ENCODE measurements around the gene VPS13A.

The VPS13A gene

GRCh38 chr9:77161966-77162365, 15.4 kb upstream of the VPS13A start:
- no peak overlapping the region for H3K9ac ChIP-seq (ENCODE audit: low read length)
- peaks cover 7% of the 10 kb centered on the region for H3K4me1 ChIP-seq (ENCODE audit: control insufficient read depth, insufficient read depth, low read length)
- H3K36me3 ChIP-seq (ENCODE audit: control insufficient read depth, insufficient read depth, low read length): no peaks in the 10 kb centered on the region
- H3K27ac ChIP-seq (ENCODE audit: low read depth, low read length): no peak overlapping the region
- H3K9me3 ChIP-seq (ENCODE audit: control insufficient read depth, insufficient read depth, low read depth, low read length): peaks cover 4% of the 10 kb centered on the region; the same call in 1 of the 2 replicates
- no peak overlapping the region for H3K4me3 ChIP-seq (ENCODE audit: low read depth, low read length)
- no peaks in the 10 kb centered on the region for H3K27me3 ChIP-seq (ENCODE audit: control insufficient read depth, insufficient read depth, low read length)

- Histone ChIP-seq H3K4me1 (ENCODE audit: control insufficient read depth, insufficient read depth, low read length) (peaks cover 10% of the 10 kb centered on the region), H3K27ac (ENCODE audit: low read depth, low read length) (no peak overlapping the region), H3K9ac (ENCODE audit: low read length) (no peak overlapping the region), H3K36me3 (ENCODE audit: control insufficient read depth, insufficient read depth, low read length) (no peaks in the 10 kb centered on the region), H3K9me3 (ENCODE audit: control insufficient read depth, insufficient read depth, low read depth, low read length) (peaks cover 4% of the 10 kb centered on the region; the same call in 1 of the 2 replicates), H3K4me3 (ENCODE audit: low read depth, low read length) (no peak overlapping the region), H3K27me3 (ENCODE audit: control insufficient read depth, insufficient read depth, low read length) (no peaks in the 10 kb centered on the region)
Measured at GRCh38 chr9:77162366-77162765, 15.0 kb upstream of the VPS13A start.

GRCh38 chr9:77163884-77164283, 13.4 kb upstream of the VPS13A start:
- Histone ChIP-seq H3K27ac (ENCODE audit: low read depth, low read length) (no peak overlapping the region), H3K36me3 (ENCODE audit: control insufficient read depth, insufficient read depth, low read length) (no peaks in the 10 kb centered on the region), H3K27me3 (ENCODE audit: control insufficient read depth, insufficient read depth, low read length) (no peaks in the 10 kb centered on the region)

GRCh38 chr9:77166193-77166592, 11.1 kb upstream of the VPS13A start:
- no peak overlapping the region for H3K27ac ChIP-seq (ENCODE audit: low read depth, low read length)
- no peaks in the 10 kb centered on the region for H3K27me3 ChIP-seq (ENCODE audit: control insufficient read depth, insufficient read depth, low read length)
- no peaks in the 10 kb centered on the region for H3K36me3 ChIP-seq (ENCODE audit: control insufficient read depth, insufficient read depth, low read length)
- H3K4me1 ChIP-seq (ENCODE audit: control insufficient read depth, insufficient read depth, low read length): peaks cover 10% of the 10 kb centered on the region
- H3K4me3 ChIP-seq (ENCODE audit: low read depth, low read length): no peak overlapping the region
- peaks cover 4% of the 10 kb centered on the region; the same call in 1 of the 2 replicates for H3K9me3 ChIP-seq (ENCODE audit: control insufficient read depth, insufficient read depth, low read depth, low read length)
- H3K9ac ChIP-seq (ENCODE audit: low read length): no peak overlapping the region

More at GRCh38 chr9:77163884-77164283, 13.4 kb upstream of the VPS13A start:
- no peak overlapping the region for H3K4me3 ChIP-seq (ENCODE audit: low read depth, low read length)
- peaks cover 10% of the 10 kb centered on the region for H3K4me1 ChIP-seq (ENCODE audit: control insufficient read depth, insufficient read depth, low read length)
- H3K9ac ChIP-seq (ENCODE audit: low read length): no peak overlapping the region
- peaks cover 4% of the 10 kb centered on the region; the same call in 1 of the 2 replicates for H3K9me3 ChIP-seq (ENCODE audit: control insufficient read depth, insufficient read depth, low read depth, low read length)

GRCh38 chr9:77170991-77171699, 6.2 kb upstream of the VPS13A start:
- H3K4me1 ChIP-seq (ENCODE audit: control insufficient read depth, insufficient read depth, low read length): peaks cover 10% of the 10 kb centered on the region

GRCh38 chr9:77175151-77175550, 2.2 kb upstream of the VPS13A start:
- Histone ChIP-seq H3K4me1 (ENCODE audit: control insufficient read depth, insufficient read depth, low read length) (peaks cover 9% of the 10 kb centered on the region), H3K9ac (ENCODE audit: low read length) (no peak overlapping the region), H3K36me3 (ENCODE audit: control insufficient read depth, insufficient read depth, low read length) (no peaks in the 10 kb centered on the region), H3K4me3 (ENCODE audit: low read depth, low read length) (no peak overlapping the region), H3K9me3 (ENCODE audit: control insufficient read depth, insufficient read depth, low read depth, low read length) (no peaks in the 10 kb centered on the region), H3K27me3 (ENCODE audit: control insufficient read depth, insufficient read depth, low read length) (no peaks in the 10 kb centered on the region), H3K27ac (ENCODE audit: low read depth, low read length) (no peak overlapping the region)

More at GRCh38 chr9:77170991-77171699, 6.2 kb upstream of the VPS13A start:
- Histone ChIP-seq H3K9ac (ENCODE audit: low read length) (no peak overlapping the region), H3K36me3 (ENCODE audit: control insufficient read depth, insufficient read depth, low read length) (no peaks in the 10 kb centered on the region), H3K27ac (ENCODE audit: low read depth, low read length) (no peak overlapping the region), H3K27me3 (ENCODE audit: control insufficient read depth, insufficient read depth, low read length) (no peaks in the 10 kb centered on the region), H3K4me3 (ENCODE audit: low read depth, low read length) (no peak overlapping the region), H3K9me3 (ENCODE audit: control insufficient read depth, insufficient read depth, low read depth, low read length) (no peaks in the 10 kb centered on the region)

- no peak overlapping the region for H3K4me3 ChIP-seq (ENCODE audit: low read depth, low read length)
- H3K9ac ChIP-seq (ENCODE audit: low read length): no peak overlapping the region
- H3K9me3 ChIP-seq (ENCODE audit: control insufficient read depth, insufficient read depth, low read depth, low read length): no peaks in the 10 kb centered on the region
- H3K4me1 ChIP-seq (ENCODE audit: control insufficient read depth, insufficient read depth, low read length): peaks cover 16% of the 10 kb centered on the region
- no peaks in the 10 kb centered on the region for H3K27me3 ChIP-seq (ENCODE audit: control insufficient read depth, insufficient read depth, low read length)
- H3K27ac ChIP-seq (ENCODE audit: low read depth, low read length): no peak overlapping the region
- H3K36me3 ChIP-seq (ENCODE audit: control insufficient read depth, insufficient read depth, low read length): no peaks in the 10 kb centered on the region
Measured at GRCh38 chr9:77176106-77176505, 1.2 kb upstream of the VPS13A start.

- Histone ChIP-seq H3K36me3 (ENCODE audit: control insufficient read depth, insufficient read depth, low read length) (no peaks in the 10 kb centered on the region), H3K27ac (ENCODE audit: low read depth, low read length) (no peak overlapping the region), H3K9ac (ENCODE audit: low read length) (no peak overlapping the region), H3K4me1 (ENCODE audit: control insufficient read depth, insufficient read depth, low read length) (peaks cover 16% of the 10 kb centered on the region), H3K27me3 (ENCODE audit: control insufficient read depth, insufficient read depth, low read length) (no peaks in the 10 kb centered on the region), H3K4me3 (ENCODE audit: low read depth, low read length) (peak overlapping the region; percentile 90), H3K9me3 (ENCODE audit: control insufficient read depth, insufficient read depth, low read depth, low read length) (no peaks in the 10 kb centered on the region)
Measured at GRCh38 chr9:77176686-77177142, 620 bp upstream of the VPS13A start.

GRCh38 chr9:77177894-77178794, 810 bp downstream of the VPS13A start:
- Histone ChIP-seq H3K27ac (ENCODE audit: low read depth, low read length) (peak overlapping the region; percentile 49; the same call in 1 of the 2 replicates), H3K4me1 (ENCODE audit: control insufficient read depth, insufficient read depth, low read length) (peaks cover 16% of the 10 kb centered on the region), H3K27me3 (ENCODE audit: control insufficient read depth, insufficient read depth, low read length) (no peaks in the 10 kb centered on the region), H3K9ac (ENCODE audit: low read length) (peak overlapping the region; percentile 75), H3K36me3 (ENCODE audit: control insufficient read depth, insufficient read depth, low read length) (no peaks in the 10 kb centered on the region), H3K9me3 (ENCODE audit: control insufficient read depth, insufficient read depth, low read depth, low read length) (no peaks in the 10 kb centered on the region), H3K4me3 (ENCODE audit: low read depth, low read length) (peak overlapping the region; percentile 90)

GRCh38 chr9:77180056-77180455, 2.7 kb downstream of the VPS13A start:
- Histone ChIP-seq H3K9me3 (ENCODE audit: control insufficient read depth, insufficient read depth, low read depth, low read length) (no peaks in the 10 kb centered on the region), H3K4me1 (ENCODE audit: control insufficient read depth, insufficient read depth, low read length) (peaks cover 16% of the 10 kb centered on the region), H3K27me3 (ENCODE audit: control insufficient read depth, insufficient read depth, low read length) (no peaks in the 10 kb centered on the region), H3K4me3 (ENCODE audit: low read depth, low read length) (peak overlapping the region; percentile 90; the same call in 1 of the 2 replicates), H3K27ac (ENCODE audit: low read depth, low read length) (no peak overlapping the region), H3K9ac (ENCODE audit: low read length) (no peak overlapping the region), H3K36me3 (ENCODE audit: control insufficient read depth, insufficient read depth, low read length) (no peaks in the 10 kb centered on the region)

- Histone ChIP-seq H3K9me3 (ENCODE audit: control insufficient read depth, insufficient read depth, low read depth, low read length) (no peaks in the 10 kb centered on the region), H3K27me3 (ENCODE audit: control insufficient read depth, insufficient read depth, low read length) (no peaks in the 10 kb centered on the region), H3K27ac (ENCODE audit: low read depth, low read length) (no peak overlapping the region), H3K36me3 (ENCODE audit: control insufficient read depth, insufficient read depth, low read length) (no peaks in the 10 kb centered on the region), H3K4me3 (ENCODE audit: low read depth, low read length) (no peak overlapping the region), H3K9ac (ENCODE audit: low read length) (no peak overlapping the region), H3K4me1 (ENCODE audit: control insufficient read depth, insufficient read depth, low read length) (peaks cover 16% of the 10 kb centered on the region)
Measured at GRCh38 chr9:77183581-77183980, 6.2 kb downstream of the VPS13A start.

Measured in HUES6 (cell line).